GM23248 (cell line): ENCODE data around the gene PIGR.

Experiments used
- EZH2 ChIP-seq: fragments of 200-600 bp; sonication (generic); IDR thresholded peaks from 2 replicates; pipeline ENCODE4 v1.6.1; 2018; ENCODE audit warnings: antibody characterized with exemption, mild to moderate bottlenecking; ENCODE audit not compliant: insufficient read depth, poor library complexity, severe bottlenecking
- EZH2phosphoT487 ChIP-seq: fragments of 200-600 bp; sonication (generic); IDR thresholded peaks from 2 replicates; pipeline ENCODE4 v1.6.1; 2018; ENCODE audit warnings: antibody characterized with exemption, moderate library complexity, mild to moderate bottlenecking, low read depth; ENCODE audit not compliant: insufficient read depth

DNA sequence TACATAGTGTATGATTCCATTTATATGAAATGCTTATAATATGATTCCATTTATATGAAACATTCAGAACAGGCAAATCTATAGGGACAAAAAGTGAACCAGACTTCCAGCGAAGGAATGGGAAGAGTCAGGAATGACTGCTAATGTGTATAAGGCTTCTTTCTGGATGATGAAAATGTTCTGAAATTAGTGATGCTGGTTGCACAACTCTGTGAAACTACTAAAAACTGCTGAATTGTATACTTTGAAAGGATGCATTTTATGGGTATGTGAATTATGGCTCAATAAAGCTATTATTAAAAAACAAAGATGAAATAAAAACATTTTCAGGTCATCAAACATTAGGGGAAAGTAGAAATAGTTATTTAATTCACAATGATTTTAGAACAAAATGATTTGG lies 63.1 kb downstream of the PIGR start:
- TF ChIP-seq EZH2 (no peak), EZH2phosphoT487 (no peak)
